K562 (cell line): ENCODE data around the gene SOX18. TPM values are rescaled to one million over a fixed set of nuclear protein-coding genes. Genes with fewer than 3 reads are reported as not detected.

Source experiments
- BCOR ChIP-seq: fragments of 450-650 bp; IDR thresholded peaks from 2 replicates; pipeline ENCODE4 v1.6.1; 2016
- ETV1 ChIP-seq: fragments of 450-650 bp; conservative IDR thresholded peaks from 2 replicates; pipeline ENCODE4 v1.6.1; 2016; ENCODE audit warnings: missing genetic modification characterization, control low read depth, low read depth, missing compliant biosample characterization
- GATAD2A ChIP-seq: fragments of 450-650 bp; IDR thresholded peaks from 2 replicates; pipeline ENCODE4 v1.6.1; 2017
- HSF4 ChIP-seq: fragments of 250-450 bp; sonication (Bioruptor Pico); IDR thresholded peaks from 2 replicates; pipeline ENCODE4 v2.1.2; 2022; ENCODE audit warnings: mild to moderate bottlenecking, moderate library complexity, borderline replicate concordance
- KHSRP ChIP-seq: fragments of 450-650 bp; IDR thresholded peaks from 2 replicates; pipeline ENCODE4 v1.6.1; 2017
- MEF2A ChIP-seq: IDR thresholded peaks from 2 replicates; pipeline ENCODE4 v1.6.1; 2011; ENCODE audit warnings: low read depth, mild to moderate bottlenecking, low read length, moderate library complexity; ENCODE audit not compliant: control insufficient read depth
- MXD1 ChIP-seq: fragments of 250-450 bp; sonication (Bioruptor Pico); IDR thresholded peaks from 2 replicates; pipeline ENCODE4 v1.8.0; 2021; ENCODE audit warnings: borderline replicate concordance, mild to moderate bottlenecking, moderate library complexity; ENCODE audit not compliant: poor library complexity, severe bottlenecking
- SMARCB1 ChIP-seq: IDR thresholded peaks from 2 replicates; pipeline ENCODE4 v1.6.1; 2011; ENCODE audit warnings: improper control_type of control experiment, low read depth; ENCODE audit not compliant: insufficient read length
- SMC3 ChIP-seq: conservative IDR thresholded peaks from 2 replicates; pipeline ENCODE4 v1.6.1; 2011; ENCODE audit warnings: low read depth, low read length, improper control_type of control experiment; ENCODE audit not compliant: insufficient read depth
- TBP ChIP-seq: optimal IDR thresholded peaks from 2 replicates; pipeline ENCODE3; 2011; ENCODE audit warnings: low read depth, low read length, improper control_type of control experiment
- TCF7L2 ChIP-seq: fragments of 150-350 bp; IDR thresholded peaks from 2 replicates; pipeline ENCODE4 v1.6.1; 2016; ENCODE audit warnings: low read depth, mild to moderate bottlenecking, low read length, moderate library complexity
- ZFP1 ChIP-seq: fragments of 450-650 bp; formaldehyde crosslinking; IDR thresholded peaks from 2 replicates; pipeline ENCODE4 v1.4.0; 2020; ENCODE audit warnings: mild to moderate bottlenecking, mixed read lengths
- ZNF143 ChIP-seq: sonication (generic); formaldehyde crosslinking; IDR thresholded peaks from 2 replicates; pipeline ENCODE4 v1.9.0; 2022; ENCODE audit warnings: mild to moderate bottlenecking, missing genetic modification reagents
- polyA plus RNA-seq, 8 experiments: library from polyadenylated mRNA; depleted of rRNA in 4 of 8; stranded (reverse) in 5 of 8; unstranded in 3 of 8; fragments of >200 nt; fragmentation: Nextera tagmentation in 2 of 8; fragmentation: Illumina TruSeq in 1 of 8; extraction: Ambion mirVana in 2 of 8; extraction: Trizol in 1 of 8; gene quantifications; 2 replicates each; pipeline versions ENCODE4 v1.2.1 to v1.2.3, GENCODE V29; 2011 to 2014; ENCODE audit warnings: inconsistent platforms in 1 of 8, missing spikeins in 1 of 8
- total RNA-seq, 7 experiments: library from RNA; depleted of rRNA in 6 of 7; stranded (reverse); fragments of >200 nt in 6 of 7; fragmentation: Illumina TruSeq in 2 of 7; extraction: Trizol in 2 of 7; gene quantifications; 2 replicates each; pipeline versions ENCODE4 v1.2.1 to v1.2.3, GENCODE V29; 2011 to 2021; ENCODE audit warnings: low replicate concordance in 1 of 7
- TF ChIP-seq, protein P1 (sequence below): IDR thresholded peaks from 3 replicates; pipeline ENCODE4 v1.6.1; 2011; ENCODE audit warnings: borderline replicate concordance, mild to moderate bottlenecking, moderate library complexity; ENCODE audit not compliant: insufficient read length; ENCODE audit errors: extremely low read depth
- TF ChIP-seq, protein P2 (sequence below): sonication (generic); formaldehyde crosslinking; IDR thresholded peaks from 2 replicates; pipeline ENCODE4 v1.8.1; 2022; ENCODE audit warnings: missing genetic modification reagents

The SOX18 gene
- total and polyA plus RNA-seq, 9 of the 15 experiments (the other 6 are each of a cell fraction or from before 2014, with no cell fraction given) = 0.15 to 19.8 (median 0.33) TPM

DNA sequence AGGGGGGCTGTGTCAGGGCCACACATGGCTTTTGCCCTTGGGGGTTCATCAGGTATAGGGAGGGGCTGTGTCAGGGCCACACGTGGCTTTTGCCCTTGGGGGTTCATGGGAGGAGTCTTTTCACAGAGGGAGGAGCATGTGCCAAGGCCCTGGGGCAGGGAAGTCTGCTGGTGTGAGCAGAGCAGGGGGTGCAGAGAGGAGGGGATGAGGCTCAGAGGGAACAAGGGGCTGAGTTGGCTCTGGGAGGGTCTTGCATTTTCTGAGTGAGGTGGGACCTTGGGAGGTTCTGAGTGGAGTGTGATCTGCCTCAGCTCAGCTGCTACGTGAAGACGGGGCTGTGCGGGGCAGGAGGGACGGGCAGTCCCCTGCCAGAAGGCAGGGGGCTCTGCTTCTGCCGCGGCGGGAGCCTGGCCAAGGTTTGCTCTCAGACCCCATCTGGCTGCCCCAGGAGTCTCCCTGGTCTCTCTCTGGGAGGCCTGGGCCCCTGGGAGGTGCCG is 6.0 kb upstream of the SOX18 start (continued):
- TF ChIP-seq, protein P1, sequence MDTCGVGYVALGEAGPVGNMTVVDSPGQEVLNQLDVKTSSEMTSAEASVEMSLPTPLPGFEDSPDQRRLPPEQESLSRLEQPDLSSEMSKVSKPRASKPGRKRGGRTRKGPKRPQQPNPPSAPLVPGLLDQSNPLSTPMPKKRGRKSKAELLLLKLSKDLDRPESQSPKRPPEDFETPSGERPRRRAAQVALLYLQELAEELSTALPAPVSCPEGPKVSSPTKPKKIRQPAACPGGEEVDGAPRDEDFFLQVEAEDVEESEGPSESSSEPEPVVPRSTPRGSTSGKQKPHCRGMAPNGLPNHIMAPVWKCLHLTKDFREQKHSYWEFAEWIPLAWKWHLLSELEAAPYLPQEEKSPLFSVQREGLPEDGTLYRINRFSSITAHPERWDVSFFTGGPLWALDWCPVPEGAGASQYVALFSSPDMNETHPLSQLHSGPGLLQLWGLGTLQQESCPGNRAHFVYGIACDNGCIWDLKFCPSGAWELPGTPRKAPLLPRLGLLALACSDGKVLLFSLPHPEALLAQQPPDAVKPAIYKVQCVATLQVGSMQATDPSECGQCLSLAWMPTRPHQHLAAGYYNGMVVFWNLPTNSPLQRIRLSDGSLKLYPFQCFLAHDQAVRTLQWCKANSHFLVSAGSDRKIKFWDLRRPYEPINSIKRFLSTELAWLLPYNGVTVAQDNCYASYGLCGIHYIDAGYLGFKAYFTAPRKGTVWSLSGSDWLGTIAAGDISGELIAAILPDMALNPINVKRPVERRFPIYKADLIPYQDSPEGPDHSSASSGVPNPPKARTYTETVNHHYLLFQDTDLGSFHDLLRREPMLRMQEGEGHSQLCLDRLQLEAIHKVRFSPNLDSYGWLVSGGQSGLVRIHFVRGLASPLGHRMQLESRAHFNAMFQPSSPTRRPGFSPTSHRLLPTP = no peak
- TF ChIP-seq MXD1 (CRISPR knock-in tag) (no peak), SMARCB1 (no peak), ZFP1 (CRISPR knock-in tag) (no peak), GATAD2A (no peak), ZNF143 (no peak), MEF2A (no peak), BCOR (peak; percentile 83), TCF7L2 (no peak), TBP (no peak), ETV1 (tag) (peak; percentile 70), KHSRP (no peak), HSF4 (CRISPR knock-in tag) (no peak), SMC3 (no peak)
- TF ChIP-seq, protein P2, sequence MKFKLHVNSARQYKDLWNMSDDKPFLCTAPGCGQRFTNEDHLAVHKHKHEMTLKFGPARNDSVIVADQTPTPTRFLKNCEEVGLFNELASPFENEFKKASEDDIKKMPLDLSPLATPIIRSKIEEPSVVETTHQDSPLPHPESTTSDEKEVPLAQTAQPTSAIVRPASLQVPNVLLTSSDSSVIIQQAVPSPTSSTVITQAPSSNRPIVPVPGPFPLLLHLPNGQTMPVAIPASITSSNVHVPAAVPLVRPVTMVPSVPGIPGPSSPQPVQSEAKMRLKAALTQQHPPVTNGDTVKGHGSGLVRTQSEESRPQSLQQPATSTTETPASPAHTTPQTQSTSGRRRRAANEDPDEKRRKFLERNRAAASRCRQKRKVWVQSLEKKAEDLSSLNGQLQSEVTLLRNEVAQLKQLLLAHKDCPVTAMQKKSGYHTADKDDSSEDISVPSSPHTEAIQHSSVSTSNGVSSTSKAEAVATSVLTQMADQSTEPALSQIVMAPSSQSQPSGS (CRISPR knock-in tag) = no peak
